Fibroblast of lung (primary cell): ENCODE data around the gene SULF2. TPM values are rescaled to one million over a fixed set of nuclear protein-coding genes. Genes with fewer than 3 reads are reported as not detected.

Source experiments
- DNase-seq, 2 donors: peaks; one replicate each; pipeline versions ENCODE4 v3.0.0 to v3.0.0-alpha.2; 2010; ENCODE audit warnings: low read depth in 2 of 2
- H2AFZ ChIP-seq: 2 replicates; pipeline ENCODE4 v1.5.1; 2012; ENCODE audit warnings: low read length, control low read depth, inconsistent platforms
- H3K27ac ChIP-seq: 2 replicates; pipeline ENCODE4 v1.5.1; 2011; ENCODE audit warnings: low read length, control low read depth; ENCODE audit not compliant: insufficient read depth
- H3K27me3 ChIP-seq: 2 replicates; pipeline ENCODE4 v1.5.1; 2011; ENCODE audit warnings: mild to moderate bottlenecking, low read length; ENCODE audit not compliant: control insufficient read depth, insufficient read depth
- H3K36me3 ChIP-seq: 2 replicates; pipeline ENCODE4 v1.5.1; 2011; ENCODE audit warnings: low read length; ENCODE audit not compliant: control insufficient read depth, insufficient read depth
- H3K4me1 ChIP-seq: 2 replicates; pipeline ENCODE4 v1.5.1; 2011; ENCODE audit warnings: low read length; ENCODE audit not compliant: control insufficient read depth, insufficient read depth; ENCODE audit errors: extremely low read depth
- H3K4me2 ChIP-seq: 2 replicates; pipeline ENCODE4 v1.5.1; 2011; ENCODE audit warnings: low read length, control low read depth; ENCODE audit not compliant: insufficient read depth; ENCODE audit errors: extremely low read depth
- H3K4me3 ChIP-seq, 4 experiments: fragments of 200-600 bp in 1 of 4; sonication (generic) in 1 of 4; replicated peaks in 1 of 4; 2 replicates each; pipeline ENCODE4 v1.5.1; 2011 to 2016; ENCODE audit warnings: low read length in 4 of 4, low read depth in 3 of 4, mild to moderate bottlenecking in 3 of 4, control low read depth in 2 of 4, inconsistent platforms in 1 of 4, mixed read lengths in 1 of 4; ENCODE audit not compliant: insufficient read depth in 1 of 4; ENCODE audit errors: control extremely low read depth in 1 of 4
- H3K79me2 ChIP-seq: 2 replicates; pipeline ENCODE4 v1.5.1; 2012; ENCODE audit warnings: mild to moderate bottlenecking, low read length, inconsistent platforms; ENCODE audit not compliant: control insufficient read depth, insufficient read depth
- H3K9ac ChIP-seq: 2 replicates; pipeline ENCODE4 v1.5.1; 2011; ENCODE audit warnings: mild to moderate bottlenecking, low read length, control low read depth; ENCODE audit not compliant: insufficient read depth
- H3K9me3 ChIP-seq: 2 replicates; pipeline ENCODE4 v1.5.1; 2012; ENCODE audit warnings: low read depth, low read length; ENCODE audit not compliant: control insufficient read depth, insufficient read depth
- H4K20me1 ChIP-seq: 2 replicates; pipeline ENCODE4 v1.5.1; 2011; ENCODE audit warnings: low read length; ENCODE audit not compliant: control insufficient read depth, insufficient read depth; ENCODE audit errors: extremely low read depth
- EZH2 ChIP-seq: IDR thresholded peaks from 2 replicates; pipeline ENCODE4 v1.5.1; 2012; ENCODE audit warnings: low read length, control low read depth, mild to moderate bottlenecking; ENCODE audit errors: missing control alignments
- polyA plus RNA-seq, 2 donors: library from polyadenylated mRNA; depleted of rRNA in 1 of 2; stranded (reverse) in 1 of 2; unstranded in 1 of 2; fragments of >200 nt; gene quantifications; 2 replicates each; pipeline ENCODE4 v1.2.1, GENCODE V29; 2011 to 2012; ENCODE audit warnings: missing spikeins in 1 of 2
- total RNA-seq: library from RNA; depleted of rRNA; stranded (reverse); fragments of >200 nt; gene quantifications from 2 replicates; pipeline ENCODE4 v1.2.1, GENCODE V29; 2014
- TF ChIP-seq, protein P1 (sequence below), 2 donors: IDR thresholded peaks in 1 of 2; conservative IDR thresholded peaks in 1 of 2; 1 replicate in 1 of 2; 2 replicates in 1 of 2; pipeline ENCODE4 v1.5.1; 2011 to 2012; ENCODE audit warnings: low read length in 2 of 2, control low read depth in 1 of 2, inconsistent platforms in 1 of 2, low read depth in 1 of 2, mild to moderate bottlenecking in 1 of 2

The SULF2 gene
- total and polyA plus RNA-seq, 2 donors (not counting 1 experiment from before 2014, with no cell fraction given): 0.26 to 9.6 TPM

DNA sequence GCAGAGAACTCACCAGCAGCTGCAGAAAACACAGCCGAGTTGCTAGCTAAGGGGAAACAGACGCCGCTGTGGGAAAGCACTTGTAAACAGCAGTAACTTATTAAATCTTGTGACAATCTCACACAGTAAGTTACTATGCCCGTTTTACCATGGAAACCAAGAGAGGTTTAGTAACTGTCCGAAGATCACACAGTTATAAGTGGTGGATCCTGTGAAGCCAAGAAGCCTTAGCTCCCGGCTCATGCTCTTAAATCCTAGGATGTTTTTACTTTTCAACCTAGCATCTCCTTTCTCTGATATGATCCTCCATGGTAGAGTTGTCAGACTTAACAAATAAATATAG is 1.5 kb upstream of the SULF2 start:
- H3K4me2 ChIP-seq: no peak overlapping the region
- H2AFZ ChIP-seq: no peak overlapping the region
- H3K27me3 ChIP-seq: peaks cover 29% of the 10 kb centered on the region
- DNase-seq: no peak
- no peaks in the 10 kb centered on the region for H3K36me3 ChIP-seq
- no peaks in the 10 kb centered on the region for H3K79me2 ChIP-seq
- H3K4me3 ChIP-seq: peak overlapping the region in 1 of 4 experiments; percentile 51
- no peaks in the 10 kb centered on the region for H3K9me3 ChIP-seq
- H4K20me1 ChIP-seq: no peaks in the 10 kb centered on the region
- H3K9ac ChIP-seq: no peak overlapping the region
- no peak overlapping the region for H3K27ac ChIP-seq
- no peak for TF ChIP-seq EZH2
- TF ChIP-seq, protein P1, sequence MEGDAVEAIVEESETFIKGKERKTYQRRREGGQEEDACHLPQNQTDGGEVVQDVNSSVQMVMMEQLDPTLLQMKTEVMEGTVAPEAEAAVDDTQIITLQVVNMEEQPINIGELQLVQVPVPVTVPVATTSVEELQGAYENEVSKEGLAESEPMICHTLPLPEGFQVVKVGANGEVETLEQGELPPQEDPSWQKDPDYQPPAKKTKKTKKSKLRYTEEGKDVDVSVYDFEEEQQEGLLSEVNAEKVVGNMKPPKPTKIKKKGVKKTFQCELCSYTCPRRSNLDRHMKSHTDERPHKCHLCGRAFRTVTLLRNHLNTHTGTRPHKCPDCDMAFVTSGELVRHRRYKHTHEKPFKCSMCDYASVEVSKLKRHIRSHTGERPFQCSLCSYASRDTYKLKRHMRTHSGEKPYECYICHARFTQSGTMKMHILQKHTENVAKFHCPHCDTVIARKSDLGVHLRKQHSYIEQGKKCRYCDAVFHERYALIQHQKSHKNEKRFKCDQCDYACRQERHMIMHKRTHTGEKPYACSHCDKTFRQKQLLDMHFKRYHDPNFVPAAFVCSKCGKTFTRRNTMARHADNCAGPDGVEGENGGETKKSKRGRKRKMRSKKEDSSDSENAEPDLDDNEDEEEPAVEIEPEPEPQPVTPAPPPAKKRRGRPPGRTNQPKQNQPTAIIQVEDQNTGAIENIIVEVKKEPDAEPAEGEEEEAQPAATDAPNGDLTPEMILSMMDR (conservative IDR thresholded peaks at IDR 0.05 in 1 of 2, IDR thresholded peaks at IDR 0.05 in 1 of 2; ENCODE audit: low read depth in 1 of 2, low read length in 2 of 2): no peak
- no peaks in the 10 kb centered on the region for H3K4me1 ChIP-seq

DNA sequence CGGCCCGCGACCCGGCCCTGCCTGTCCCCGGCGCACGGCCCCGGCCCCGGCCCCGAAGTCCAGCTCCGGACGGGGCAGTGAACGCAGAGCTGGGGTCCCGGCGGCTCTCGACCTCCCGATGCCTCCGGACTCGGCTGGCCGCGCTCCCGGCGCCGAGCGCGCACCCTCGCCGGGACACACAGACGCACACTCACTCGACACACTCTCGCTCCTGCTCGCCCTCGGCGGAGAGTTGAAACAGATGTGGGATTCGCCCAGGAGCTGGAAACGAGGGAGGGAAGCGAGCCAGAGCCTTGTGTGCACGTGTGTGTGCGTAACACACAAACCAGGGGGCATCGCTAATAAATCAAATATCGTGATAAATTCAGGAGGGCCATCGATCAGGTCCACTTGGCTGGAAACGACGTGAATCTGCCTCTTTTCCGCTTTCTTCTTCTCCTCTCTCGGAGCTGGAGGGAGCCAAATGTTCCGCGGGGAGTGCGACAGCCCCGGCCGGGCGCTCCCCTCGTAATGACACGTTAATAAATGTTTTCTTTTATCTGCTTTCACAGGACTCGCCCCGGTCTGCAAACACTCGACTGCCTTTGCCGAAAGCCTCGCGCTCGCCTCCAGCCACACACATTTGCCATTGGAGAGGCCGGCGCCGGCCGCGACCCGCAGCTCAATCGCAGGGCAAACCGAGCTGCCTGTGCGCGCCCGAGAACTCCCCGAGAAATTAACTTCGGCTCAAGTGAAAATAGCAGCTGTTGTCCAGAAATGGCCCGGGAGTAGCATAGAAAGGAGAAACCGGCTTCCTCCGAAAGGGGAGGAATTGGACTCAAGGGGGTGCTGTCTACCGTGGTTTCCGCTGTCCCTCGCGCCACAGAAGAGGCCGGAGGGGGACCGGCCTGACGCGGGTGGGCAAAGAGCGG is 828 bp upstream of the SULF2 start:
- H3K27me3 ChIP-seq: peaks cover 29% of the 10 kb centered on the region
- TF ChIP-seq, protein P1 (conservative IDR thresholded peaks at IDR 0.05 in 1 of 2, IDR thresholded peaks at IDR 0.05 in 1 of 2; ENCODE audit: low read depth in 1 of 2, low read length in 2 of 2): peak; percentile 52 to 65
- TF ChIP-seq EZH2: peak; percentile 95
- H3K9ac ChIP-seq: no peak overlapping the region
- H4K20me1 ChIP-seq: no peaks in the 10 kb centered on the region
- H3K27ac ChIP-seq: no peak overlapping the region
- no peaks in the 10 kb centered on the region for H3K9me3 ChIP-seq
- H3K4me3 ChIP-seq: peak overlapping the region; percentile 9 to 51 (median 22)
- H3K79me2 ChIP-seq: no peaks in the 10 kb centered on the region
- no peaks in the 10 kb centered on the region for H3K4me1 ChIP-seq
- H3K36me3 ChIP-seq: no peaks in the 10 kb centered on the region
- peak; percentile 81 to 85 for DNase-seq
- H2AFZ ChIP-seq: peak overlapping the region; percentile 7
- H3K4me2 ChIP-seq: peak overlapping the region; percentile 32

DNA sequence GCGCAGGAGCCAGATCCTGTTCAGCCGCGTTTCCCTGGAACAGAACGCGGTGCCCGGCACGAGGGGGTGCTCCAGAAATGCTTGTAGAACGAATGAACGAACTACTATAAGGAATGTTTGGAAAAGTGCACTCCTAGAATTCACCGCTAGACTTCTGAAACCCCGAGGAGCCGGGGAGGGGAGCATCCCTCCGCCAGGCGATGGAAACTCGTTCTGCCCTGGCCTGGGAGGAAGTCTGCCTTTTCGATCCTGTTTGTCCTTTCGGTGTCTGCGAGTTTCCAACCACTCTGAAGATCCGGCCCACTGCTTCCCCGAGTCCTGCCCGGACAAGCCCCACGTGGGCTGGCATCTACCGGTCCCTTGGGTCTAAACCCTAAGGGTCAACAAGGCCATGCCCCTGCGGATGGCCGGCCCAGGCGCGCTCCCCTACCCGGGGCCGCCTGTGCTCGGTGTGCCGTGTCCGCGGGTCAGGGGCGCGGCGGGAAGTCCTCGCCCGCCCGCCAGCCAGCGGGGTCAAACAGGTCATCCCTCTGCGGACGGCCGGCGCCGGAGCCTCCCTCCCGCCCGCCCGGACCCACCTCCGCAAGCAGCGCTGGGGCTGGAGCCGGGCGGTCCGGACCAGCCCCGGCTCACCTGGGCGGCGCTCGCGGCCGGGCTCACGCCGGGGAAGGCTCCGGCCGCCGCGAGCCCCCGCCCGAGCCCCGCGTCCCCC is 526 bp downstream of the SULF2 start:
- Histone ChIP-seq H2AFZ (no peak overlapping the region), H3K27me3 (peaks cover 29% of the 10 kb centered on the region), H3K79me2 (no peaks in the 10 kb centered on the region), H3K9ac (no peak overlapping the region), H3K4me3 (peak overlapping the region in 2 of 4 experiments; percentile 48 to 56), H3K27ac (no peak overlapping the region), H3K36me3 (no peaks in the 10 kb centered on the region), H3K4me1 (no peaks in the 10 kb centered on the region), H4K20me1 (no peaks in the 10 kb centered on the region), H3K4me2 (peak overlapping the region; percentile 25), H3K9me3 (no peaks in the 10 kb centered on the region)
- peak; percentile 96 for TF ChIP-seq EZH2
- TF ChIP-seq, protein P1 (conservative IDR thresholded peaks at IDR 0.05 in 1 of 2, IDR thresholded peaks at IDR 0.05 in 1 of 2; ENCODE audit: low read depth in 1 of 2, low read length in 2 of 2): peak in 1 of 2 donors; percentile 23
- DNase-seq: peak; percentile 28 to 70
